HG02973 (cell line): Measurements from ENCODE around the gene KRTAP10-2.

Source experiments
- ATAC-seq: cut with Tn5 transposase; IDR thresholded peaks from one replicate; pipeline ENCODE4 v1.9.1; 2021; ENCODE audit warnings: moderate library complexity; ENCODE audit not compliant: unreplicated experiment

Gene KRTAP10-2

GRCh38 chr21:44527156-44527982 is 23.9 kb downstream of the KRTAP10-2 start:
- ATAC-seq = no peak

- no peak for ATAC-seq
Measured at GRCh38 chr21:44526096-44526997, 25.0 kb downstream of the KRTAP10-2 start.

GRCh38 chr21:44525391-44526095 is 25.8 kb downstream of the KRTAP10-2 start:
- ATAC-seq = no peak

GRCh38 chr21:44524414-44525371 is 26.6 kb downstream of the KRTAP10-2 start:
- no peak for ATAC-seq

GRCh38 chr21:44523567-44524413 is 27.5 kb downstream of the KRTAP10-2 start:
- ATAC-seq = no peak

- ATAC-seq = no peak
Measured at GRCh38 chr21:44522753-44523204, 28.5 kb downstream of the KRTAP10-2 start.

- ATAC-seq = no peak
Measured at GRCh38 chr21:44521928-44522752, 29.2 kb downstream of the KRTAP10-2 start.

- ATAC-seq = no peak
Measured at GRCh38 chr21:44521301-44521927, 29.9 kb downstream of the KRTAP10-2 start.

- ATAC-seq = no peak
Measured at GRCh38 chr21:44520326-44521300, 30.7 kb downstream of the KRTAP10-2 start.

GRCh38 chr21:44519346-44520325 is 31.7 kb downstream of the KRTAP10-2 start:
- ATAC-seq = no peak

- ATAC-seq = no peak
Measured at GRCh38 chr21:44518686-44519085, 32.6 kb downstream of the KRTAP10-2 start.

- ATAC-seq = no peak
Measured at GRCh38 chr21:44517175-44517899, 34.0 kb downstream of the KRTAP10-2 start.

GRCh38 chr21:44516828-44517174 is 34.5 kb downstream of the KRTAP10-2 start:
- no peak for ATAC-seq

- ATAC-seq = no peak
Measured at GRCh38 chr21:44516342-44516741, 35.0 kb downstream of the KRTAP10-2 start.
